Epithelial cell of proximal tubule (primary cell): ENCODE measurements around the gene CES1. TPM values are rescaled to one million over a fixed set of nuclear protein-coding genes. Genes with fewer than 3 reads are reported as not detected.
"Not testable (repeated sequence)": the region's sequence is repeated elsewhere in the genome, so short reads cannot be mapped to it uniquely, and the experiment has no call there.

Experiments used
- DNase-seq: peaks from one replicate; pipeline ENCODE4 v3.0.0-alpha.2; 2011; ENCODE audit warnings: low read depth
- H3K4me3 ChIP-seq: 2 replicates; pipeline ENCODE4 v1.5.1; 2011; ENCODE audit warnings: low read depth, mild to moderate bottlenecking, low read length
- total RNA-seq: library from RNA; depleted of rRNA; stranded (reverse); fragments of >200 nt; gene quantifications from 2 replicates; pipeline ENCODE4 v1.2.3, GENCODE V29; 2015
- TF ChIP-seq, protein P1 (sequence below): conservative IDR thresholded peaks from 2 replicates; pipeline ENCODE4 v1.5.1; 2012; ENCODE audit warnings: low read depth, mild to moderate bottlenecking, low read length

Gene CES1
- total RNA-seq, 1 donor from 2014 or later, result not detected

DNA sequence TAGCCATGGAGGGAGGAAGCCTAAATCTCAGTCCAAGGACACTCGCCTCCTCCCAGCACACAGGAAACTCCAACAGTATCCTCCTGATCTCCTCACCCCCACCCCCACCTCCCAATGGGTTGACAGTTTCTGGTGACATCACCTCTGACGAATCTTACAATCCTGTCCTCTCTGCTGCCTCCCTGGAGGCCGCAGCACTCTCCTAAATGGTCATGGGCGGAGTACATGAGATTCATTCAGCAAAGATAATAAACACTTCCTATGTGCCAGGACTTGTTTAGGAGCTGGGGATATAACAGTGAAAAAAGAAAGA is 52.8 kb downstream of the CES1 start:
- DNase-seq, H3K4me3 ChIP-seq: not testable (repeated sequence)

- TF ChIP-seq, protein P1, sequence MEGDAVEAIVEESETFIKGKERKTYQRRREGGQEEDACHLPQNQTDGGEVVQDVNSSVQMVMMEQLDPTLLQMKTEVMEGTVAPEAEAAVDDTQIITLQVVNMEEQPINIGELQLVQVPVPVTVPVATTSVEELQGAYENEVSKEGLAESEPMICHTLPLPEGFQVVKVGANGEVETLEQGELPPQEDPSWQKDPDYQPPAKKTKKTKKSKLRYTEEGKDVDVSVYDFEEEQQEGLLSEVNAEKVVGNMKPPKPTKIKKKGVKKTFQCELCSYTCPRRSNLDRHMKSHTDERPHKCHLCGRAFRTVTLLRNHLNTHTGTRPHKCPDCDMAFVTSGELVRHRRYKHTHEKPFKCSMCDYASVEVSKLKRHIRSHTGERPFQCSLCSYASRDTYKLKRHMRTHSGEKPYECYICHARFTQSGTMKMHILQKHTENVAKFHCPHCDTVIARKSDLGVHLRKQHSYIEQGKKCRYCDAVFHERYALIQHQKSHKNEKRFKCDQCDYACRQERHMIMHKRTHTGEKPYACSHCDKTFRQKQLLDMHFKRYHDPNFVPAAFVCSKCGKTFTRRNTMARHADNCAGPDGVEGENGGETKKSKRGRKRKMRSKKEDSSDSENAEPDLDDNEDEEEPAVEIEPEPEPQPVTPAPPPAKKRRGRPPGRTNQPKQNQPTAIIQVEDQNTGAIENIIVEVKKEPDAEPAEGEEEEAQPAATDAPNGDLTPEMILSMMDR, result no peak
- DNase-seq, result no peak
- H3K4me3 ChIP-seq, result no peak overlapping the region
These were observed 53.3 kb downstream of the CES1 start for GRCh38 chr16:55779402-55780094.

- H3K4me3 ChIP-seq, result no peak overlapping the region
- DNase-seq, result no peak
- TF ChIP-seq, protein P1, result no peak
These were observed 54.1 kb downstream of the CES1 start for GRCh38 chr16:55778757-55779156.

DNA sequence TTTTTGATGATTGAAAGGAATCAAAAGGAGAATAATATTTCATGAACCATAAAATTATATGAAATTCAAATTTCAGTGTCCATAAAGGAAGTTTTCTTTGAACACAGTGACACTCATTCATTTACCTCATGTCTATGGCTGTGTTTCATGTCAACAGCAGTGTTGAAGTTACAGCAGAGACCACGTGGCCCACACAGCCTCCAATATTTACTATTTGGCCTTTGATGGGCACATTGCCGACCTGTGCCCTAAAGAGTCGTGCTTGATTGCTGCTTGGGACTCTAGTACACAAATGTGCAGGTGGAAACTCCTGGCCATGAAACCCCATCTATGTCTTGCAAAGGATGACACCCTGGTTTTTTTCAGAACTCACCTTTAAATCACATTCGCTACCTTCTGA is 57.0 kb downstream of the CES1 start:
- DNase-seq, result no peak
- TF ChIP-seq, protein P1, result no peak
- H3K4me3 ChIP-seq, result no peak overlapping the region

GRCh38 chr16:55773859-55774549 is 58.9 kb downstream of the CES1 start:
- no peak overlapping the region for H3K4me3 ChIP-seq
- DNase-seq, result no peak
- TF ChIP-seq, protein P1, result no peak

DNA sequence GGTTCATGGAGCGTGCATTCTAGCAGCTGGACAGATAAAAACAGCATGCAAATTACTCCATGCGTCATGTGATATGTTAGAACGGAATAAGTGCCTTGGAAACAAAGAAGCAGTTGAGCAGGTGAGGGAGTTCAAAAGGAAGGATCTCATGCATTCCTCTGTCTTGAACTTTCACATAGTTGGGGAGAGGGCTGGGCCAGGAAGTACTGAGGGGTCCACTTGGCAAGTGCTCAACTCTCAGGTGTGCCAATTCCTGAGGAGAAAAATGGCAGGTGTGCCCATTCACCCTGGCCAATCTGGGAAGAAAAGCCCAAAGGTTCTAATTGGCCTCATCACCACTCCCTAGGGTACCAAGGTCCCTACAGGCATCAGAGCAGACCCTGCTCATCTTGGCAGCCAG is 67.7 kb downstream of the CES1 start:
- DNase-seq, result no peak
- TF ChIP-seq, protein P1, result no peak
- H3K4me3 ChIP-seq, result no peak overlapping the region

GRCh38 chr16:55760310-55761001 is 72.4 kb downstream of the CES1 start:
- TF ChIP-seq, protein P1, result no peak
- DNase-seq, result no peak
- no peak overlapping the region for H3K4me3 ChIP-seq

DNA sequence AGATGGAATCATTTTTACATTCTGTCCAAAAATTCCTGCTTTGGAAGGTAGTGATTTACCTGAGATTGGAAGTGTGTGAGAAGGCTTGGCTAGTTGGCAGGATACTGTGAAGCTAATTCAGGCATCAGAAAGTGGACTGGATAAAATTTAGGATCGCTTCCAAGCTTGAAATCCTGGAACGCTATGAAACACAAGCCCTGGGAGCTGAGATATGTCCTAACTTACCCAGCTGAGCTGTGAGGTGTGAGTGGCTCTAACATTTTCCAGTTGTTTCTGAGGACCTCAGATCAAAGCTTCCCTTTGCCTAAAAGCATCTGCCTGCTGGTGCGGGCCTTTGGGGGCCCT is 73.0 kb downstream of the CES1 start:
- H3K4me3 ChIP-seq, DNase-seq: not testable (repeated sequence)

DNA sequence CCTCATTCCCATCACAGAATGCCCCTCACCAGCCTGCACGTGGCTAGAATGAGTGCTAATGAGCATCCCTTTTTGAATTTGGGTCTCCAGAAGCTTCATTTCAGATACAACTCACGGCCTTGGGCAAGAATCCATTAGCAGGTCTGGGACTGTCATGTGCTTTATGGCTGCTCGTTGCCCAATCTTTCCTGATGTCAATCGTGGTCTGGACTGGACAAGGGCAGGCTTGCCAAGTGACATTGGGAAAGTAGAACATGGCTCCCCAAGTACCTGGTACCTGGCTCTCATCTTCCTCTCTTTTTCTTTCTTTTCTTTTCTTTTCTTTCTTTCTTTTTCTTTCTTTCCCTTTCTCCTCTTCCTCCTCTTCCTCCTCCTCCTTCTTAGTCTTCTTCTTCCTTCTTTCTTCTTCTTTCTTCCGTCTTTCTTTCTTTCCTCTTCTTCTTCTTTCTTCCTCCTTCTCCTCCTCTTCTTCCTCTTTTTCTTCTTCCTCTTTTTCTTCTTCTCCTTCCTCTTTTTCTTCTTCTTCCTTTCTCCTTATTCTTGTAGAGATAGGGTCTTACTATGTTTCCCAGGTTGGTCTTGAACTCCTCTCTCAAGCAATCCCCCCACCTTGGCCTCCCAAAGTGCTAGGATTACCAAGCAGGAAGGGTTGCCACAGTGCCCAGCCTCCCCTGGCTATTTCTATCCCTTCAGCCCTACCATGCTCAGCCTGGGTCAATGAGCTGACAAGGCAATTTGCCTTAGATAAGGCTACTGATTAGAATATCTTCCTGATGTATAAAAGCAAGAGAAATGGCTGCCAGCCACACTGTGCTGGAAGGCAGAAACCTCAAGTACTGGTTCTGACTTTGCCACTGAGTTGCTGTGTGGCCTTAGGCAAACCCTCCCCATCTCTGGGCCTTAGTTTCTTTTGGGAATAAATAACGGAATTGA is 75.0 kb downstream of the CES1 start:
- not testable (repeated sequence) for H3K4me3 ChIP-seq

More for the DNA sequence above, 75.0 kb downstream of the CES1 start:
- not testable (repeated sequence) for DNase-seq
